Measurements from ENCODE around the gene MAP3K3.
A peak's percentile ranks its signal among the peaks of the same experiment; 100 is the strongest.

DNA sequence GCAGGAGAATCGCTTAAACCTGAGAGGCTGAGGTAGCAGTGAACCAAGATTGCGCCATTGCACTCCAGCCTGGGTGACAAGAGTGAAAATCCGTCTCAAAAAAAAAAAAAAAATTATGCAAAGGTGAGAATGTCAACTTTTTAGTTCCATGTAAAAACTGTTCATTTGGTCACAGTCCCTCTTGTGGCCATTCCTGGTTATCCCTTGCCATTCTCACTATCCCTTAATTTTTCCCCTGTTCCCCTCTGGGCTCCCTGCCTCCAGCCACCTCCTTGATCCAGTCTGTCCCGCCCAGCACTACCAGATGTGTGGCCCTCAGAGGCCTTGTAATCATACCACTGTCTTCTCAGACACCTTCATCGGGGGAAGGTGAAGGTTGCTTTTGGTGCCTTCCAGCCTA, 48.6 kb upstream of the MAP3K3 start:
- TF ChIP-seq, protein P1, sequence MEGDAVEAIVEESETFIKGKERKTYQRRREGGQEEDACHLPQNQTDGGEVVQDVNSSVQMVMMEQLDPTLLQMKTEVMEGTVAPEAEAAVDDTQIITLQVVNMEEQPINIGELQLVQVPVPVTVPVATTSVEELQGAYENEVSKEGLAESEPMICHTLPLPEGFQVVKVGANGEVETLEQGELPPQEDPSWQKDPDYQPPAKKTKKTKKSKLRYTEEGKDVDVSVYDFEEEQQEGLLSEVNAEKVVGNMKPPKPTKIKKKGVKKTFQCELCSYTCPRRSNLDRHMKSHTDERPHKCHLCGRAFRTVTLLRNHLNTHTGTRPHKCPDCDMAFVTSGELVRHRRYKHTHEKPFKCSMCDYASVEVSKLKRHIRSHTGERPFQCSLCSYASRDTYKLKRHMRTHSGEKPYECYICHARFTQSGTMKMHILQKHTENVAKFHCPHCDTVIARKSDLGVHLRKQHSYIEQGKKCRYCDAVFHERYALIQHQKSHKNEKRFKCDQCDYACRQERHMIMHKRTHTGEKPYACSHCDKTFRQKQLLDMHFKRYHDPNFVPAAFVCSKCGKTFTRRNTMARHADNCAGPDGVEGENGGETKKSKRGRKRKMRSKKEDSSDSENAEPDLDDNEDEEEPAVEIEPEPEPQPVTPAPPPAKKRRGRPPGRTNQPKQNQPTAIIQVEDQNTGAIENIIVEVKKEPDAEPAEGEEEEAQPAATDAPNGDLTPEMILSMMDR (conservative IDR thresholded peaks at IDR 0.05) = peak; percentile 50; the same call in 1 of the 2 replicates
- no peak for TF ChIP-seq EZH2 (IDR thresholded peaks at IDR 0.05; ENCODE audit: low read depth)
